ENCODE data around the gene PDIA5.
"Not testable (repeated sequence)": the region's sequence is repeated elsewhere in the genome, so short reads cannot be mapped to it uniquely, and the experiment has no call there.

Gene PDIA5

GRCh38 chr3:123151853-123152420 is 85.1 kb downstream of the PDIA5 start:
- DNase-seq: not testable (repeated sequence)

DNA sequence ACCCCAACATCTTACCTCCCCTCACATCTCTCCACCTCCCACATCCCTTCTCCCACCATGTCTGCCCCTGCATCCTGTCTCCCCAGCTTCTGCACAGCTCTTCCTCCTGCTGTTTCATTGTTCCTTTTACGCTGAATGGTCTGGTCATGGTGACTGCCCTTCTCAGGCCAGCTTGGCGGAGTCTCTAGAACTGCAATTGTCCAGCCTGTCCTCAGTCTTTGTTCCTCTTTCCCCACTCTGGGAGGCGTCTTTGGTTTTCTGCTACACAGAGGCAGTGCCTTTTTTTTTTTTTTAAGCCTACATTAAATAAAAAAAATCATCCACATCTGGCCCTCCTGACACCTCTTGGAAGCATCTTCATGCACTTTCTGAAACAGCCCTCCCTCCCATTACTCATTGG is 85.9 kb downstream of the PDIA5 start:
- DNase-seq: no peak

- no peak for DNase-seq
Observed at GRCh38 chr3:123153125-123154019, 86.5 kb downstream of the PDIA5 start.

- DNase-seq: no peak
Observed at GRCh38 chr3:123154020-123154985, 87.5 kb downstream of the PDIA5 start.

- no peak for DNase-seq
Observed at GRCh38 chr3:123155471-123156011, 88.7 kb downstream of the PDIA5 start.

- no peak for DNase-seq
Observed at GRCh38 chr3:123156276-123156995, 89.6 kb downstream of the PDIA5 start.

DNA sequence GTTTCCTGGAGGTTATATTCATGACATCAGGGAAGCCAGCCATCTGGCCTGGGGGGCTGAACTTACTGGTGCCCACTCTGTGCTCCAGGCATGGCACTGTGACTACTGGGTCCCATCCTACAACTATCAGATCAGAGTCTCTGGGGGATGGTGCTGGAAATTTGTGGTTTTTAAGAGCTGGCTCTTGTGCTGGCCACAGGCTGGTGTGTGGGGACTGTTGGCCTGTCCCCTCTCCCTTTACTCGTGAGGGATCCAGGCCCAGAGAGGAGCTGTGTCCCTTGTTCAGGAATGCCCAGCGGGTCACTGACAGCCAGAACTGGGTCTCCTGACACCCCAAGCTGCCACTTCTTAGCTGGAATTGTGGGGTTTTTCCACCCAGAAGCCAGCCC is 90.4 kb downstream of the PDIA5 start:
- DNase-seq: no peak

- no peak for DNase-seq
Observed at GRCh38 chr3:123157598-123158287, 90.9 kb downstream of the PDIA5 start.

DNA sequence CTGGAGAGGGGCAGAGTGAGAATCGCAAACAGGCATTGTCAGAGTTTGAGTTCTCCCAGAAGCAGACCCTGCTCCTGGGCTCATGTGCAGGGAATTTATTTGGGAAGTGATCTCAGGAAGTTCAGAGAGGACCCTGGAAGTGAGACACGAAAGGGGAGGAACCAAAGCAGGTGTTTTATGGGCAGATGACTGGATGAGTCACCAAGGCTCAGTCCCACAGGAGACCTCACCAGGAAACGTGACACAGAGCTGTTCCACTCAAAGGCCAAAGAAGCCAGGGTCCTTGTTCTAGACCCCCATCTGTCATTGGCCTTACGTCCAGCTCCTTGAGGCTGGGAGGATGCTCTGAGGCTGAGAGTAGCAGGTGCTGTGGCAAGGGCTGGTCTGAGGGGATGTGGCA is 91.5 kb downstream of the PDIA5 start:
- no peak for DNase-seq

DNA sequence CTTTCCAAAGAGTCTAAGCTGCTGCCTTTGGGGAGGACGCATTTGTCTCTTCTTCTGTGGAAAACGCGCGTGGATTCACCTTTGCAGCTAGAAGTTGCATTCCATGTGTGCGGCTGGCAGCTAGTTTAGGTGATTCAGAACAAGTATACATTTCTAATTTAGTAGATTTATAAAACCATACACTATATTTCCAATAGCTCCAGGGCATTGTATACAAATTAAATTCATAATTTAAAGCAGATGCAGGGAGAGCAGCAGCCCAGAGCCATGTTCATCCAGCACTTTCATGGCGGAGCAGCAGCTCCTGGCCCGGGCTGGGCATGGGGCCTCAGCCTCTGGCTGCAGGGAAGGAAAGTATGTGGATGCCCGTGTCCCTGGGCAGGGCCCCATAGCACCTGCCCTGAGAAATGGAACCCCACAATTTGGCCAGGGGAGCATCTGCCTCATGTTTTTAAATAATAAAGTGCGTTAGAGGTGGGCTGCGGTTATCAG is 92.1 kb downstream of the PDIA5 start:
- DNase-seq: no peak

- DNase-seq: no peak
Observed at GRCh38 chr3:123159926-123160635, 93.3 kb downstream of the PDIA5 start.

DNA sequence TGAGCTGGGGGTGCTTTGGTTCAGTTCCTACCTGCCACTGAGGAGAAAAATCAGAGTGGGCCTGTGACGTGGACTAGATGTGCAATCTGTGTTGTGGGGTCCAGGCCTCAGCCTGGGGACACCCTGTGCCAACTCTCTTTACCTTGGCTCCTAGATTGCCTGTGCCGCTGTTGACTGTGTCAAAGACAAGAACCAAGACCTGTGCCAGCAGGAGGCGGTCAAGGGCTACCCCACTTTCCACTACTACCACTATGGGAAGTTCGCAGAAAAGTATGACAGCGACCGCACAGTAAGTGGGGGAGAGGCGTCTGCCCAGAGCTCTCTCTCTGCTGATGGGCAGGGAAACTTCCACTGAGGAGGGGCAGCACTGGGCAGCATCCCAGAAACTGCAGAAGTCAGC is 94.3 kb downstream of the PDIA5 start:
- DNase-seq: no peak

GRCh38 chr3:123163141-123163540 is 96.3 kb downstream of the PDIA5 start:
- DNase-seq: no peak

GRCh38 chr3:123165163-123165562 is 98.3 kb downstream of the PDIA5 start:
- DNase-seq: no peak

GRCh38 chr3:123167686-123168085 is 100.9 kb downstream of the PDIA5 start:
- DNase-seq: no peak

DNA sequence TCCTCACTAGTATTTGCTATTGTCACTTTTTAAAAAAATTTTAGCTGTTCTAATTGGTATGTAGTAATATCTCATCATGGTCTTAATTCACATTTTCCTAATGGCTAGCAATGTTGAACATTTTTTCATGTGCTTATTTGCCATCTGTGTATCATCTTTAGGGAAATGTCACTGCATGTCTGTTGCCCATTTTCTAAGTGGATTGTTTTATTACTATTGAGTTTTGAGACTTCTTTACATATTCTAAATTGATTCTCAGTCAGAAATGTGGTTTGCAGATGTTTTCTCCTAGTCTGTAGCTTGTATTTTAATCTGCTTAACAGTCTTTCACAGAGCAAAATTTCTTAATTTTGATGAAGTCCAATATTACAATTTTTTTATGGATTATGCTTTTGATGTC is 101.3 kb downstream of the PDIA5 start:
- DNase-seq: no peak

DNA sequence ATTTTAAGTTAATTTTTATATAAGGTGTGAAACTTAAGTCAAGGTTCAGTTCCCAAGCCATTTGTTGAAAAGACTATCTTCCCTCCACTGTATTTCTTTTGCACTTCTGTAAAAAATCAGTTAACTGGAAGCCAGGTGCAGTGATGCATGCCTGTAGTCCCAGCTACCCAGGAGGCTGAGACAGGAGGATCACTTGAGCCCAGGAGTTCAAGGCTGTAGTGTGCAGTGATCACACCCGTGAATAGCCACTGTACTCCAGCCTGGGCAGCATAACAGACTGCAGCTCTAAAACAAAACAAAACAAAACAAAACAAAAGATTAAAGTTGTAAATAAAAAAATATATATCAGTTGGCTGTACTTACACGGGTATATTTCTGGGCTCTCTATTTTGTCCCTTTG is 101.8 kb downstream of the PDIA5 start:
- no peak for DNase-seq

DNA sequence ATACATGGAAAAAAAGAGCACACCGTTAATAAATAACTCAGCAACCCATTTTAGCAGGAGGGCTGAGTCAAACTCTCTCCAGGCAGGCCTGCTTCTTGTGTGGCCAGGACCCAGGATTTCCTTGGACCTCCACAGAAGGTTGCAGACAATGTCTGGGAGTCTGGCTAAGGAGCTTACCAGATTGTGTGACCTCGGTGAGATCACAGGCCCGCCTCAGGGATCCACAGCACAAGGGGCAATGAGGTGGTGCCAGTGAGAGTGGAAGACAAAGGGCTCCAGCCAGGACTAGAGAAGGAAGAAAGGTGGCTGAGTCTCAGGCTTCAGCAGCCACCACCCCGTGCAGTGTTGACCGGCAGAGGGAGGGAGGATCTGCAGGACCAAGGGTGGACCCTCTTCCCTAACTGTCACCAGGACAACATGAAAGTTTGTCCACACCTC is 102.7 kb downstream of the PDIA5 start:
- DNase-seq: no peak

DNA sequence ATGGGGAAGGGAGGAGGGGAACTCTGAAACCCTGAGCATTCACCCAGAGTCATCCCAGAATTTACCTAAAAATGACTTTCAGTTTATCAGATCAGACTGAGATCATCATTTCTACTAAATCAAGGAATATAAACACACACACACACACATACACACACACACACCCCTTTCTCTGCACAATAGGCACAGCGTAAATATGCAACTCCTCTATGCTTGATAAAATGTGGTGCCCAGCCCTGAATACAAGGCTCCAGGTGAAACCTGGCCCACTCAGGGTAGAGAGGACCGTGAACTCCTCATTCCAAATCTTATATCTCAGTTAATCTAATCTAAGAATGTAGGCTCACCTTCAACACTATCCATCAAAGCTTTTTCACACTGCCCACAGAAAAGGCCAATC is 103.1 kb downstream of the PDIA5 start:
- no peak for DNase-seq

GRCh38 chr3:123180791-123181190 is 114.0 kb downstream of the PDIA5 start:
- DNase-seq: no peak

DNA sequence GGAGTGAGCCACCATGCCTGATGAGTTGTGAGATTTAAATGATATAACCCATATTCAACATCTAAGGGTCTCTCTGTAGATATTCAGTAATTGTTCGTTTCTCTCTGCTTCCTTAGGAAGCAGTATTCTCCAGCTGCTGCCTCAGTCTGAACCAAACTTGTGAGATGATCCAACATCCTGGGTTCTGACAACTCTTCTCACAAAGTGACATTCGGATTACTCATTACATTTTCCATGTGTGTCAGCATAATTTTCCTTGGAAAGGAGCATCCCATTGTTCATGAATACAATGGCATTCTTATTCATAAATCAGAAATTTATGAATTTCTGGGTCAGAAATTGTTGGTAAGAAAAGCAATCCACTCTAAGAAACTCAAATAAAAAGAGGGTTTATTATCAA is 119.9 kb downstream of the PDIA5 start:
- DNase-seq: no peak

Data from stimulated activated CD4-positive, alpha-beta T cell treated with anti-CD3 and anti-CD28 coated beads, Interleukin-4, amount 100 ng/mL, for 24 hours (primary cell).